HG02623 (cell line): ENCODE results near the gene C1orf53.

Experiments
- ATAC-seq: cut with Tn5 transposase; IDR thresholded peaks from one replicate; pipeline ENCODE4 v1.9.1; 2021; ENCODE audit warnings: moderate library complexity; ENCODE audit not compliant: unreplicated experiment

C1orf53 gene

DNA sequence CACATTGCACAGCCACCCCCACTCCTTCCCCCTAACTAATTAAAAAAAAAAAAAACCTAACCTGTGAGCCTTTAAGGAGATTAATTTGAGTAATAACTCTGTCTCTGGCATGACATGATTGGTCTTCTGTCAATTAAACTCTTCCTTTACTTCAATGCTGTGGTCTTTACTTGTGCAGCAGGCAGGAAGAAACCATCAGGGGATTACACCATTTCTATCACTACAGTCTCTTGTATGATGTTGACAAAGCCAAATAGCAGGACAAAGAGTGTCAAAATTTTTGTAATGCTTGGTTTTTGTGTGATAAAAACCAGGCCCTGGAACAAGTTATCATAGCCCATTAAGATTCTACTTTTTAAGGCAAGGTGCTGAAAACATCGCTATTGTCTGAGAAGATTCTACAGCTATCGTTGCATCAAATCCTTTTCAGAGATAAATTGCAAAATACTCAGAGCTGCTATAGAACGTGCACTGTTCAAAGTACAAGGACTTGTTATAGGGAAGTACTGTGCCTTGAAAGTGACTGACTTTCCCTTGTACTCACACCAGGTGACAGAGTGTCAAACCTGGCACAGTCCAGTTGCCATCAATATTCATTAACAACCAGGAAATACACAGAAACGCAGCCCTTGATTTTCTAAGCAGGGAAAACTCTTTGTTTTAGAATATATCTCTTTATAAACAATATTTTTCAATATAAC lies 52.4 kb downstream of the C1orf53 start:
- no peak for ATAC-seq

DNA sequence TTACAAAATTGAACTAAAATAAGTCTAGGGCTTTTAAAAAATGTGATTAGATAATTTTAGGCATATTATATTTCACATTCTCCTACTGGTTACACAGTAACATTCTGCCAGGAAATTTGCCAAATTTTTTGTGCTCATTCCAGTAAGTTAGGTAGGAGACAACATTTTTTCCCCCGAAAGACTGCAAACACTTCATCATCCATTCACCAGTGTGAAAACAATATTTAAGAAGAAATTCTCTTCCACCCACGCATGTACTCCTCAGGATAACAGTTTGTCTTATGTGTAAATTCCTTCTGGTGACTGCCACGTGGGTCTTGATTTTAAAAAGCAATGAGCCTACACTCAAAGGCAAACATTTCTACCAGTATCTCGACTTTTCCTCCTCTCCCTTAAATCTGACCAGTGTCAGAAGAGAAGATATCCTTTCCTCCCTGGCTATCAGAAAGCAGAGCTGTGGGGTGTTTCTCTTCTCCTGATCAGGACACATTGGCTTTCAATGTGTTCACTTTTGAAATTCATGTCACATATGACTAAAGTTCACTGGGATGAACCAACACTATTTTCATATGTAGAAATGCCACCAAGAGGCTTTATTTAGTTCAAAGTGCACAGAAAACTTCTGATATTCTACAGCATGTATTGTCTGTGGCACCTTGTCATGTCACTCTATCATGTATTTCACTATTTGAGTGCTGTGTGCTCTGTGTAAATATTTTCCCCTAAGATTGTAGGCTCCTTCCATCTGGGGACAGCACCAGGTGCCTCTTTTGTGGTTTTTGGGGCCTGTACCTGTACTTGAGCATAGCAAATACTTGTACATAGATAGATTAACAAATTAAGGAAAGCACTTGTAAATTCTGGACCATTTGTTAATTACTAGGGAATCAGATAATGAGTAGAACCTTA lies 53.3 kb downstream of the C1orf53 start:
- no peak for ATAC-seq
